ENCODE measurements around the gene COG4. TPM values are rescaled to one million over a fixed set of nuclear protein-coding genes. Genes with fewer than 3 reads are reported as not detected.

COG4 gene
- total RNA-seq, 1 experiment from 2014 or later: 54.2 TPM

- H3K4me3 ChIP-seq (replicated peaks in 1 of 2; ENCODE audit: low read depth in 1 of 2, low read length in 2 of 2): peak within 1 kb of the TSS; percentile 68 to 72
- peaks cover 73% of the 10 kb centered on the region for H3K79me2 ChIP-seq (ENCODE audit: insufficient read depth, low read length)
- peaks cover 15 to 26% of the 10 kb centered on the region in 2 experiments for H3K36me3 ChIP-seq (ENCODE audit: control insufficient read depth in 1 of 2, insufficient read depth in 2 of 2, low read length in 2 of 2)
- no peaks in the 10 kb centered on the region for H3K27me3 ChIP-seq (ENCODE audit: insufficient read depth, low read length)
- H3K9ac ChIP-seq (ENCODE audit: low read length): peak within 1 kb of the TSS; percentile 88
- H4K20me1 ChIP-seq (ENCODE audit: insufficient read depth): peaks cover 14% of the 10 kb centered on the region; the same call in 1 of the 2 replicates
- H3K9me3 ChIP-seq (ENCODE audit: control insufficient read depth in 1 of 2, insufficient read depth in 1 of 2, low read depth in 1 of 2, low read length in 2 of 2): no peaks in the 10 kb centered on the region
- H3K27ac ChIP-seq (ENCODE audit: low read depth, low read length): peak within 1 kb of the TSS; percentile 71
- ChIA-PET RAD21 (ENCODE audit: low non-redundant PET in 1 of 2, low total read pairs in 2 of 2, uncharacterized antibody in 2 of 2, unreplicated experiment in 2 of 2) (no interaction called here), CTCF (no interaction called here), POLR2A (interaction anchor here (2.1 kb wide), 1 partner anchor 144 kb away, joined by 6 read pairs; no protein-coding TSS in a partner anchor)
- intact Hi-C loops (cut with micrococcal nuclease): loop anchor here (1.0 to 10.0 kb wide), 2 partner anchors 131 to 143 kb away; no protein-coding TSS in a partner anchor
- H3K4me2 ChIP-seq (ENCODE audit: low read length): peak within 1 kb of the TSS; percentile 76
- H3K4me1 ChIP-seq (ENCODE audit: control insufficient read depth in 1 of 2, insufficient read depth in 2 of 2, low read length in 2 of 2): peaks cover 7 to 16% of the 10 kb centered on the region in 2 experiments; a peak in 3 of 4 replicates
- DNase-seq (ENCODE audit: low read depth, low spot score) (no peak), ATAC-seq (peak; percentile 74)
- BruUV-seq (replicated peaks): no TSS peak
- TF ChIP-seq MAX (IDR thresholded peaks at IDR 0.05) (peak; percentile 86), POLR2A (IDR thresholded peaks at IDR 0.05; ENCODE audit: borderline replicate concordance, extremely low read depth, insufficient read depth, insufficient read length) (peak; percentile 90), CEBPB (IDR thresholded peaks at IDR 0.05; ENCODE audit: low read depth) (no peak), EGR1 (IDR thresholded peaks at IDR 0.05; ENCODE audit: low read depth) (0 out of 2 replicates have a peak, but pooled peaks have one; percentile 9), ELF1 (IDR thresholded peaks at IDR 0.05; ENCODE audit: borderline replicate concordance, low read depth) (no peak; the same call in 1 of the 2 replicates), SRF (IDR thresholded peaks at IDR 0.05; ENCODE audit: low read depth) (no peak), RAD21 (IDR thresholded peaks at IDR 0.05; ENCODE audit: low read depth) (no peak; the same call in 1 of the 2 replicates), CTCF (IDR thresholded peaks at IDR 0.05 in 2 of 3, conservative IDR thresholded peaks at IDR 0.05 in 1 of 3; ENCODE audit: borderline replicate concordance in 1 of 3, insufficient read depth in 1 of 3, low read depth in 2 of 3, low read length in 2 of 3) (no peak), ATF3 (IDR thresholded peaks at IDR 0.05) (no peak), EZH2phosphoT487 (IDR thresholded peaks at IDR 0.05; ENCODE audit: borderline replicate concordance) (no peak), EZH2 (IDR thresholded peaks at IDR 0.05) (no peak), POLR2AphosphoS5 (IDR thresholded peaks at IDR 0.05; ENCODE audit: low read depth, low read length) (peak; percentile 75), CBX3 (IDR thresholded peaks at IDR 0.05; ENCODE audit: low read depth) (no peak; the same call in 1 of the 2 replicates), SIN3A (IDR thresholded peaks at IDR 0.05; ENCODE audit: low read depth) (peak; percentile 51; the same call in 1 of the 2 replicates), YY1 (IDR thresholded peaks at IDR 0.05; ENCODE audit: extremely low read depth, insufficient replicate concordance, low read depth, low read length) (peak; percentile 92), SP1 (IDR thresholded peaks at IDR 0.05; ENCODE audit: low read depth) (no peak), FOSL1 (IDR thresholded peaks at IDR 0.05; ENCODE audit: low read depth) (no peak; the same call in 1 of the 2 replicates), REST (IDR thresholded peaks at IDR 0.05; ENCODE audit: low read depth) (no peak), TCF7L2 (IDR thresholded peaks at IDR 0.05; ENCODE audit: borderline replicate concordance, extremely low read depth, insufficient read depth, insufficient read length) (no peak), ZFX (IDR thresholded peaks at IDR 0.05) (peak; percentile 98)
- no peaks in the 10 kb centered on the region for H3K9me2 ChIP-seq (ENCODE audit: insufficient read depth)
- H2AFZ ChIP-seq (ENCODE audit: low read depth, low read length, poor library complexity, severe bottlenecking): peak within 1 kb of the TSS; percentile 42
These were observed 517 bp upstream of the COG4 start, which contains the start of gene SF3B3 for GRCh38 chr16:70523743-70524398. Gene SF3B3 (plus strand): TSS chr16:70523816. CDS start chr16:70526657, 2,841 bp downstream.
